Measurements from ENCODE around the gene NLRC3.
"Not testable (repeated sequence)": the region's sequence is repeated elsewhere in the genome, so short reads cannot be mapped to it uniquely, and the experiment has no call there.

The NLRC3 gene

DNA sequence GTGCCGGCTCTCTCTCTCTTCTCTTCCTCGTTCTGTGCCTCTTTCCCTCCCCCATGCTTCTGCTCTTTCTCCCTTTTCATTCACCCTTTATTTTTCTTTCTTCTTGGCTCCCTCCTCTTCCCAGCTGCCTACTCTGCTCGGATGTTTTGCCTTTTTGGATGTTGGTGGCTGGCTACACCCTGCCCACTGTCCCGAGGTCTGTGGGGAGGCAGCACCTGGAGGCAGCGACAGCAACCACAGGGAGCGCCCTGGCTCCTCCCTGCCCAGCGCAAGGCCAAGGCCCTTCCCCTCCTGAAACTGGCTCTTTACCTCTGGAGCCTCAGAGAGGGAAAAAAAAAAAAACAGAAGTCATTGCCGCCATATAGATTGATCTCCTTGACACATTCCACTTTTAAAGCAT lies 56.4 kb downstream of the NLRC3 start:
- no peak for DNase-seq (ENCODE audit: low read depth, low spot score)
- no peak overlapping the region for H3K27ac ChIP-seq

DNA sequence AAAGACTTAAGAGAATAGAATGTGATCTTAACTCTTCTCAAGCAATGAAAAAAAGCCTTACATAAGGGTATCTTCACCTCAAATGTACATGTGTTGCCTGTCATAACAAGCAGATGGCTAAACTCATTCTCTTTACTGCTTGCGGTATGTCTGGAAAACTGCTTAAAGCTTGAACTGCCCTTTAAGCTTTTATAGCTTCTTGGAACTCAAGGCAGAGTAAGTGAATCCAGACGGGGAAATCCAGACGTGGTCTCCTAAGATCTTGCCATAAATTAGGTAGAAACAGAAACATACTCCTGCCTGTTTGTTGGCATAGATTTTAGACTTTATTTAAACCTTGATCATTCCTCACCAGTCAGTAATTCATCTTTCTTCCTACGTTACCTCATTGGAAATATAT lies 56.8 kb downstream of the NLRC3 start:
- H3K27ac ChIP-seq: no peak overlapping the region
- DNase-seq (ENCODE audit: low read depth, low spot score): no peak

DNA sequence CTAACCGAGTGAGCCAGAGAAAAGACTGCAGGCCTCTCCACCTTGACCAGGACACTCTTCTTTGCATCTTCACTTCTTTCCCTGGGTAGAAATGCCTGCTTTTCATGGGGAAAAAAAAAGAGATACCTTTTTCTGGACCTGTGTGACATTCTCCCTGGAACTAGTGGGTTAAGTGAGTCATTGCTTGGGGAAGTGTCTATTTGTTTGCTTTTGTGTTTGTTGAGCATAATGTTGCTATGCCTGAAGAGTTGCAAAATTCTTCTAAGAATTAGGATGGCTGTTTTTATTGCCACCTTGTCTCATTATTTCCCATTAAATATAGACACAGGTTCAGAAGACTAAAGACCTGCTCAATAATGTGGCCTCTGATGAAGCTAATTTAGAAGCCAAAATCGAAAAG lies 57.6 kb downstream of the NLRC3 start:
- DNase-seq (ENCODE audit: low read depth, low spot score): no peak
- no peak overlapping the region for H3K27ac ChIP-seq

DNA sequence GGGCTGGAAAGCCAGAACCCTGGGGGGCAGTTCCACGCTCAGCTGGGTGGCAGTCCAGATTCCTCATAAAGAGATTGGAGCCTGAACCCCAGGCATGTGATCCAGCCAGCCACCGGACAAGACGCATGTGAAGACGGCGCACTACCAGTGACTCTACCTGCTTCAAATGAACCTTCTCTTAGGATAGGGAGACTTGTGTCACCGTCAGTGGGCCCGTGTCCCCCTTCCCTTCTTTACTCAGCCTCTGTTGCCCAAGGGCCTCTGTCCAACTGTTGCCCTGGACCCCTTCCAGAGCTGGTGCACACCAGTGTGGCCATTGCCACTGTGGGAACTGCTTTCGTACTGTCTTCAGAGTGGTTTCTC lies 58.2 kb downstream of the NLRC3 start:
- H3K27ac ChIP-seq: no peak overlapping the region
- no peak for DNase-seq (ENCODE audit: low read depth, low spot score)

DNA sequence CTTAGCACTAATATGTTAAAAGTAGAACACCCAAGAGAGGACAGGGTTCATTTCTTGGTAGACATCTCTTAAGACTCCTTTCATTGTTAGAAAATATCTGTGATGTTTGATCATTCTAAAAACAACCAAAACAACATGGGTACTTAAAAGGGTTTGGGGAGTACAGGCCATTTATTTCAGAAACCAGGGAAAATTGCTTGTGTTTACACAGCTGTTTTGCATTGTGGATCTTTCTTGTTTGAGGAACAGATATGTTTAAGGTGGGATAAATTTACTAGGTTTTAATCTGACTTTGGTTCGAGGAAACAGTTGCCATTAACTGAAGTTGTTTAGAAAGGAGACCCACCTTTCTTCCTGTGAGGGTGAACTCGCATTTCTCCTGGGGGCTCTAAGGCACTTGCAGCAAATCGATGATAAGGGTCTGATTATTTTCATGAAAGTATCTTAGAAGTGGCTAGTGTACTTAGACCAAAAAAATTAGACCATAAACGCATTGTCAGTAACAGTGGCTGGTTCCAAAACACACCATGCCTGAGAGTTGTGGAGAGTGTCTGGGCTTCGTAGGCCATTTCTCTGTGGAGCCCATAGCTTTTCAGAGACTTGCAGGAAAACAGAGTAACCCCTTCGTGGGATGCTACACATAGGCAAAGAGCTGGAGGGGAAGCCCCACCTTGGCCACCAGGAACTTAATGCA lies 58.8 kb downstream of the NLRC3 start:
- H3K27ac ChIP-seq: no peak overlapping the region
- DNase-seq (ENCODE audit: low read depth, low spot score): no peak

DNA sequence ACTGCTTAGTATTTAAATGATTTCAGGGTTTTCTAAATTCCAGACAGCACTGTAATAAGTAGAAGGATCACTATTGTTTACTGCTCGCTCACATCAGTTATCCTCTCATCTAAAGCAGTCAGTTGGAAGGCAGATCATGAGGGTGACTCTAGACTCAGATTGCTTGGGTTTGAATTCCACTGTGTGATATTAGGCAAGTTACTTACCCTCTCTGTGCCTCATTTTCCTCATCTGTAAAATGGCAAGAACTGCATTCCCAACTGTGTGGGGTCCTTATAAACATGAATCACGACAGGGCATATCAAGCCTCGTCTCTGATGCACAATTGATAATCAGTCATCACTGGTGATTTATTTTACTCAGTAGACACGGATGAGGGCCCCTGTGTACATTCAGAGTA lies 61.3 kb downstream of the NLRC3 start:
- no peak for DNase-seq (ENCODE audit: low read depth, low spot score)

DNA sequence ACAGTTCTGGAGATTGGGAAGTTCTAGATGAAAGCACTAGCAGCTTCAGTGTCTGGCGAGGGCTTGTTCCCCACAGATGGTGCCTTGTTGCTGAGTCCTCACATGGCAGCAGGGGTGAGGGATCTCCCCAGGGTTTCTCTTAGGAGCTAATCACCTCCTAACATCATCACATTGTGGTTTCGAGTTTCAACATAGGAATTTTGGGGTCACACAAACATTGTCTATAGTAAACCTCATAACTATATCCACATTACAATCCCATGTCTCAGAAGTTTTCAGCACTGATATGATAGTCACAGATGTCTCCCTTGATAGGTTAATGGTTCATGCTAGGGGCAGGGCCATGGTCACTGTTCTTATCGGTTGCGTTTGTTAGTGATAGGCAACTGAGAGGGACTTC lies 62.6 kb downstream of the NLRC3 start:
- DNase-seq (ENCODE audit: low read depth, low spot score): no peak
- peak overlapping the region; percentile 29 for H3K27ac ChIP-seq

More for the DNA sequence above, 61.3 kb downstream of the NLRC3 start:
- H3K27ac ChIP-seq: no peak overlapping the region

DNA sequence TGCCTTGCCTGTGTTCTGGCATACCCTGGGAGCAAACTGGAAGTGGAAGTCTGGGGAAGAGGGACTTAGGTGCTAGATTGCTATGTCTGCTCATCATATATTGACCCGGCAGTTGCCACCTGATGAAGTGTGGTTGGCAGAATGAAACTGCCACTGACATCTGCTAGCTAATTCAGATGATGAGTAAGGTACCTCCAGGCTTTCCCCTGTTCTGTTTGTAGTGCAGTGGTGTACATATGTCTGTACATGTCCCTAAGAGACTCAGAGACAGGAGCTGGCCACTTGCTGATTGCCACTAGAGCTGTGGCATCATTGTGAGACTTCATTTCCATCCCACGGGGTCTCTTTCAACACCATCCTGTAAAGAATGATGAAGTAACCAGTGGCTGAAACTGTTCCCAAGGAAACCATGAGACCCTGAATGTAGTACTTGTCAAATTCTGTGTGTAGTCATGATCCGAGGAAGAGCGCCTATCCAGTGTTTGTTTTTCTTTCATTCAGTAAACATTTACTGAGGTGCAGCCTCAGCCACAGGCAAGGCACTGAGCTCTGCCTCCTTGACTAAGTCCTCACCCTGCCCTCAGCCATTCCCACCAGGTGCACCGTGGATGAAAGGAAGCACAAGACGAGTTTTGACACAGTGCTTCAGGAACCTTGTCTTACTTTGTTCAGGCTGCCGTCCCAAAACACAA lies 63.2 kb downstream of the NLRC3 start:
- DNase-seq (ENCODE audit: low read depth, low spot score): peak; percentile 41
- peak overlapping the region; percentile 29 for H3K27ac ChIP-seq

DNA sequence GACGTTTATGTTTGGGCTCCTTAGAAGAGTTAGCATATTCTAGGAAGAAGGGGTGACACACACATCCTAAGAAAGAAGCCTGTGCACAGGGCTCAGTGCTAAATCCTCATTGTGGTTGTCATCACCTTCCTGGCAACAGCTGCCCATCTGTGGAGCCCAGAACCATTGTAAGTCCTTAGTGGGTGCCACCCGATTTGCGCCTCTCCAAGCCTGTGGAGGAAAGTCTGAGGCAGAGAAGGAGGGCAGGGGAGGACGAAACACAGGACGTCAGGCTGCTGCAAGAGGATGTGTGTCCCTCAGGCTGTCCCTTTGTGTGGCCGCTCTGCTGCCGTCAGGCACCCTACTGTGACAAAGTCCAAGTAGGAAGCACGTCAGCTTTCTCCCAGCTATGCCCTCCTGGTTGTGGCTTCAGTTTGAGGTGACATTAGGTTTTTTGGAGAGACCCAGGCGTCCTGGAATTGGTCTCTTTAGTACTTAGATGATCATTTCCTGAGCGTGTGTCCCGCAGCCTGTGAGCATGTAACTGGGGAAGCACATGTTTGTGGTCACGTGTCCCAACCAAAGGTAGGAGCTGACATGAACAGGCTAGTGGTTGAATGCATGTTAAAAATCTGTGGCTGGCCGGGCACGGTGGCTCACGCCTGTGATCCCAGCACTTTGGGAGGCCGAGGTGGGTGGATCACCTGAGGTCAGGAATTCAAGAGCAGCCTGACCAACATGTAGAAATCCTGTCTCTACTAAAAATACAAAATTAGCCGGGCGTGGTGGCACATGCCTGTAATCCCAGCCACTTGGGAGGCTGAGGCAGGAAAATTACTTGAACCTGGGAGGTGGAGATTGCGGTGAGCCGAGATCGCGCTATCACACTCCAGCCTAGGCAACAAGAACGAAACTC lies 65.7 kb downstream of the NLRC3 start:
- no peak overlapping the region for H3K27ac ChIP-seq
- no peak for DNase-seq (ENCODE audit: low read depth, low spot score)

DNA sequence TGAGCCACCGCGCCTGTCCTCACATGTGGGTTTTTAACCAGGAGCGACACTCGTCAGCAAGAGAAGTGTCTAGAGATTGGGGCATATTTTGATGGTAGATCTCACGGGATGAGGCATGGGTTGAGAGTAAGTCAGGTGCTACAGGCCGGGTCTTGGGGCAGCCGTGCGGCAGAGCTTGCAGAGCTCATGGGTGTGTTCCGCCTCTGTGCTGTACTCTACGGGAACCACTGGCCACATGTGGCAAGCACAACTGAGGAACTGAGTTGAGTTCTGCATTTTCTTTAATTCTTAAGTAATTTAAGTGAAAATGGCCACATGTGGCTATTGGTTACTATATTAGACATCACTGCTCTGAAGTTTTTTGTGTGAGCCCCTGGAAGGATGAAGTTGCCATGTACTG lies 66.8 kb downstream of the NLRC3 start:
- DNase-seq (ENCODE audit: low read depth, low spot score): no peak
- no peak overlapping the region for H3K27ac ChIP-seq

DNA sequence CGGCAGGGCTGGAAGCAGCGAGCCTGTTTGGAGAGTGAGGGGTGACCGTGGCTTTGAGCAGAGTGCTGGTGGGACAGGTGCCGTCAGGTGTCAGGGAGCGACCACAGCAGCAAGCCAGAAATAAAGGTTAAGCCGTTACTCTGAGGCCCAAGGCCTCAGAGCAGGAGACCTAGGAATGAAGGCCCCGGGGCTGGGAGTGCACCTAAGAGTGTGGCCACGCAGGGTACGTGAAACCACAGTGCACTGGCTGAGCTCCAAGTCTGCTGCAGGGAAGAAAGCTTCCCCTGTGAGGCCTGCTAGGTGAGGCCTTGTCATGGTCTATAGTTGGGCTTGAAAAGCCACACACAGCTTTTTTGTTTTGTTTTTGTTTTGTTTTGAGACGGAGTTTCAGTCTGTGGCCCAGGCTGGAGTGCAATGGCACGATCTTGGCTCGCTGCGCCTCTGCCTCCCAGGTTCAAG lies 67.7 kb downstream of the NLRC3 start:
- DNase-seq (ENCODE audit: low read depth, low spot score): peak; percentile 58
- H3K27ac ChIP-seq: no peak overlapping the region

DNA sequence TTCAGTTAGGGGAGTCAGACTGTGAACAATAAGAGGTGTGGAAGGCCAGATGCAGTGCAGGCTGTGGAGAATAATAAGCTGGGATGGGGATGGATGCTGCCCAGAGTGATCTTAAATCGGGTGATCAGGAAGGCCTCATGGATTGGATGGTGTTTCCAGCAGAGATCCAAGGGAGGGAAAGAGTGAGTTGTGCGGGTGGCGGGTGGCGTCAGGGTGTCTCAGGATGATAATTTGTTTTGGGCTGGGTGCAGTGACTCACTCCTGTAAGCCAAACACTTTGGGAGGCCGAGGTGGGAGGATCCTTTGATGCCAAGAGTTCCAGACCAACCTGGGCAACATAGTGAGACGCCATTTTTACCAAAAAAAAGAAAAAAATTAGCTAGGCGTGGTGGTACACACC lies 68.5 kb downstream of the NLRC3 start:
- no peak for DNase-seq (ENCODE audit: low read depth, low spot score)
- no peak overlapping the region for H3K27ac ChIP-seq

DNA sequence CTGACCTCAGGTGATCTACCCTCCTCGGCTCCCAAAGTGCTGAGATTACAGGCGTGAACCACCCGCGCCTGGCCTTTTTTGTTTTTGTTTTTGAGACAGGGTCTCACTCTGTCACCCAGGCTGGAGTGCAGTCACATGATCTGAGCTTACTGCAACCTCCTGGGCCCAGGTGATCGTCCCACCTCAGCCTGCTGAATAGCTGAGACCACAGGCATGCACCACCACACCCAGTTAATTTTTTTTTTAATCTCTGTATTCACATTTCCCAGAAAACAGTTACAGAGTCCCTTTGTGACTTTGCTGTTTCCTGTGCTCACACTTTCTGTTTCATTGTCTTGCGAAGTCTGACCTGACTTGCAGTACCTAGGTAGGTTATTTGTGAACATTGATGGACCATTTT lies 73.7 kb downstream of the NLRC3 start:
- DNase-seq (ENCODE audit: low read depth, low spot score): no peak
- H3K27ac ChIP-seq: no peak overlapping the region

DNA sequence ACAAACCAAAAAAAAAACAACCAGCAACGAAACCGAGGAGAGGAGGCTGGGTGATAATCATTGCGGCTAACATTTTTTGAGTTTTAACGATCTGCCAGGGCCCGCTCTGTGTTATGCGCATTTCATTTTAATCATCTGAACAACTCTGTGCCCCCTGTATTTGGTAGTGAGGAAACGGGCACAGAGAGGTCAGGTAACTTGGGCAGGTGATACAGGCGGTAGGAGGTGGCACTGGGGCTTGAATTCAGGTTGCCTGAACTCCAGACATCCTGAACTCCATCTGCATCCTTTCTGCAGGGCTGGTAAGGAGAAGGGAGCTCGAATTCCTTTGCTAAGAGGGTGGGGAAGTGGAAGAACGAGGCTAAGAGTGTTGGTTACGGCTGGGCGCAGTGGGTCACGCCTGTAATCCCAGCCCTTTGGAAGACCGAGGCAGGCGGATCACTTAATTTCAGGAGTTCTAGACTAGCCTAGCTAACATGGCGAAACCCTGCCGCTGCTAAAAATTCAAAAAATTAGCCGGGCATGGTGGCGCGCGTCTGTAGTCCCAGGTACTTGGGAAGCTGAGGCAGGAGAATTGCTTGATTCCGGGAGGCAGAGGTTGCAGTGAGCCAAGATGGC lies 75.3 kb downstream of the NLRC3 start:
- no peak overlapping the region for H3K27ac ChIP-seq
- no peak for DNase-seq (ENCODE audit: low read depth, low spot score)

DNA sequence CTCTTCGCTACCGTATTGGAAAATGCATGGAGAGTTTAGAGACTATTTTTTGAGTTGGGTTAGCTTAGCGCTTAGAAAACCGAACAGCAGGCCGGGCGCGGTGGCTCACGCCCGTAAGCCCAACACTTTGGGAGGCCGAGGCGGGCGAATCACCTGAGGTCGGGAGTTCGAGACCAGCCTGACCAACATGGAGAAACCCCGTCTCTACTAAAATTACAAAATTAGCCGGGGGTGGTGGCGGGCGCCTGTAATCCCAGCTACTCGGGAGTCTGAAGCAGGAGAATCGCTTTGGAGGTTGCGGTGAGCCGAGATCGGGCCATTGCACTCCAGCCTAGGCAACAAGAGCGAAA lies 75.8 kb downstream of the NLRC3 start:
- H3K27ac ChIP-seq: peak overlapping the region; percentile 41
- not testable (repeated sequence) for DNase-seq (ENCODE audit: low read depth, low spot score)

DNA sequence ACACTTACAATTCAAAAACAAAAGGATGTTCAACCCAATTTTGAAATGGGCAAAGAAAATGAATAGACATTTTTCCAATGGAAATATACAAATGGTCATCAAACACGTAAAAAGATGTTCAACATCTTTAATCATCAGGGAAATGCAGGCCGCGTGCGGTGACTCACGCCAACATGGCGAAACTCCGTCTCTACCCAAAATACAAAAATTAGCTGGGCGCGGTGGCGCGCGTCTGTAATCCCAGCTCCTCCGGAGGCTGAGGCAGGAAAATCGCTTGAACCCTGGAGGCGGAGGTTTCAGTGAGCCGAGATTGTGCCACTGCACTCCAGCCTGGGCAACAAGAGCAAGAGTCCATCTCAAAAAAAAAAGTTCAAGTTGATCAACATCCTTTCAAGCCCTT lies 78.2 kb downstream of the NLRC3 start:
- DNase-seq (ENCODE audit: low read depth, low spot score): no peak
- no peak overlapping the region for H3K27ac ChIP-seq

DNA sequence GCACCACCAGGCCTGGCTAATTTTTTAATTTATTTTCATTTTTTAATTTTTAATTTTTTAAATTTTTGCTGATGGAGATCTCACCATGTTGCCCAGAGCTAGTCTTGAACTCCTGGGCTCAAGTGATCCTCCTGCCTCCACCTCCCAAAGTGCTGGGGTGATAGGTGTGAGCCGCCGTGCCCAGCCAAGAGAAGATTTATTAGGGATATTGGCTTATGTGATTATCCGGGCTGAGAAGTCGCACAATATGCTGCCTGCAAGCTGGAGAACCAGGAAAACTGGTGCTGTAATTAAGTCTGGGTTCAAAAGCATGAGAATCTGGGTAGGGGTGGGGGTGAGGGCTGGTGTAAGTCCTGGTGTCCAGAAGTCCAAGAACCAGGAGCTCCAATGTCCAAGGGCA lies 79.4 kb downstream of the NLRC3 start:
- no peak overlapping the region for H3K27ac ChIP-seq
- no peak for DNase-seq (ENCODE audit: low read depth, low spot score)

DNA sequence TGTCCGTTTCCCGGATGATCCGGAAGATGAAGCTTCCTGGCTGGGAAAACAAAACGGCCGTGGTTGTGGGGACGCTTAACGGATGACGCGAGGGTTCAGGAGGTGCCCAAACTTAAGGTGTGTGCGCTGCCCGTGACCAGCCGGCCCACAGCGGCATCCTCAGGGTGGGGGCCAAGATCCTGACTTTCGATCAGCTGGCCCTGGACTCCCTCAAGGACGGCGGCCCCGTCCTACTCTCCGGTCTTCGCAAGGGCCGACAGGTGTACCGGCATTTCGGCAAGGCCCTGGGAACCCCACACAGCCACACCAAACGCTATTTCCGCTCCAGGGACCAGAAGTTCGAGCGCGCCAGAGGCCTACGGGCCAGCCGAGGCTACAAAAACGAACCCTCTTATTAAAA lies 80.8 kb downstream of the NLRC3 start:
- no peak for DNase-seq (ENCODE audit: low read depth, low spot score)
- H3K27ac ChIP-seq: no peak overlapping the region

DNA sequence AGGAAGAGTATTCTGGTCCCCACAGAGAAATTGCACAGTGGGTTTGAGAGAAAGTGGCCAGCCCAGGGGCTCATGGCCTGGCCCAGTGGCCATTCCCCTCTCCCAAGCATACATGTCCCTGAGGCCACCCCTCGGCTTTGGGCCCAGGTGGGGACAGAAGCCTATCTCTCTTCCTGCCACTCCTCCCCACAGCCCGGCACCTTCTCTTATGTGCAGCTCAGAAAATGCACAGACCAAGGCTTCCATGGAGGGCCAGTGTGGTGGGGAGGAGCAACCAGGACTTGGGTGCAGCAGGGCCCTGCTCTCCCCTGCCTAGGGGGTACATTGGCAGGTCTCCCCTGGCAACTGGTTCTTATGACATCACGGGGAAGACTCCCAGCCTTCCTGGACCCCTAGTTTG lies 82.0 kb downstream of the NLRC3 start, which contains the start of gene C16orf90:
C16orf90 (minus strand) TSS at position 314 of the 400 bp plus-strand sequence; CDS start at position 246, 68 bp downstream.
- no peak for DNase-seq (ENCODE audit: low read depth, low spot score)
- no peak within 1 kb of the TSS for H3K27ac ChIP-seq

DNA sequence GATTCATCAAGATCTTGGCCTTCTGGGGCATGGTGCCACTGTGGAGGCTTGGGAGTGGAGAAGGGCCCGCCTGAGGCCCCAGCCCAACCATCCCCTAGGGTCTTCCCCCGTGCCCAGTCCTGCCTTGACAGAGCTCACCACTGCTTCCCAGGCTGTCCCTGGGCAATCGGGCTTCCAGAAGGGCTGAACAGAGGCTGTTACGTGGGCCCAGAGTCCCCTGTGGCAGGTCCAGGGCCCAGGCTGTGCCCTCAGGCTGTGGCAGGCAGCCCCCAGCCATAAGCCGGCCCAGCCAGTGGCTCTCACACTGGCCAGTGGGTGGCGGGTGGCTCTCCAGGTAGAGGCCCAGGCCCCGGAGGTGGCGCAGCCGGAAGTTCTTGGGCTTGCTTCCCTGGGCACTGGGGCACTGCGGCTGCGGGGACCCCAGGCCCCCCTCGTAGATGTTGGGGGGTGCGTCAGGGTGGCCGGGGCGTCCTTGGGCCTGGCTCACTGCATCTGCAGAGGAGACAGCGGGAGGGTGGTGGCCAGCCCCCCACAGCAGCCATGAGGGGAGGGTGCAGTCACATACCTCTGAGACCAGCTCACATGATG lies 82.7 kb downstream of the NLRC3 start:
- no peak for DNase-seq (ENCODE audit: low read depth, low spot score)
- no peak overlapping the region for H3K27ac ChIP-seq
